Measurements from ENCODE around the gene PPM1F.

DNA sequence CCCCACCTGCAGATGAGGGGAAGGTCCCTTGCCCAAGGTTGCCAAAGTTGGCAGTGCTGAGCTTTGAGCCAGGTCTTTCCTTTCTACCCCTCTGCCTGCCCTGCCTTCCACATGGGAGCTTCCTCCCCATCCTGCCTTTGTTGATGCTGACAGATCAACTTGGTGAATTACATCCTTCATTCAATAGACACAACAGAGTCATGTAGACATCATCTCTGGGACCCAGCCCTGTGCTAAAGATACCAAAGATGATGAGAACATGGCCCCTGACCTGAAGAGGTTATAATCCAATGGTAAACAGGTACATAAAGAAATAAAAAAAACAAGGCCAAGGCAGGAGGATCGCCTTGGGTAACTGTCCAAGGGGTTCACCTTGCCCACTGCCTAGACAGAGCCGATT is 42.8 kb downstream of the PPM1F start:
- TF ChIP-seq POLR2AphosphoS5 (IDR thresholded peaks at IDR 0.05; ENCODE audit: low read depth, low read length), result no peak
- TF ChIP-seq POLR2A (IDR thresholded peaks at IDR 0.05; ENCODE audit: low read depth, low read length), result no peak
- TF ChIP-seq TAF1 (IDR thresholded peaks at IDR 0.05; ENCODE audit: borderline replicate concordance, low read depth, low read length), result no peak

Data from GM12892 (cell line).